SIG-M5 treated with dmso at 0.1 percent for 504 hours (cell line): ENCODE results near the gene TNRC6C.
A peak's percentile ranks its signal among the peaks of the same experiment; 100 is the strongest.
"Not testable (repeated sequence)": the region's sequence is repeated elsewhere in the genome, so short reads cannot be mapped to it uniquely, and the experiment has no call there.

Experiments
- DNase-seq: peaks from one replicate; lab custom pipeline; 2025; ENCODE audit not compliant: unreplicated experiment; lab: John Stamatoyannopoulos, UW

Gene TNRC6C

DNA sequence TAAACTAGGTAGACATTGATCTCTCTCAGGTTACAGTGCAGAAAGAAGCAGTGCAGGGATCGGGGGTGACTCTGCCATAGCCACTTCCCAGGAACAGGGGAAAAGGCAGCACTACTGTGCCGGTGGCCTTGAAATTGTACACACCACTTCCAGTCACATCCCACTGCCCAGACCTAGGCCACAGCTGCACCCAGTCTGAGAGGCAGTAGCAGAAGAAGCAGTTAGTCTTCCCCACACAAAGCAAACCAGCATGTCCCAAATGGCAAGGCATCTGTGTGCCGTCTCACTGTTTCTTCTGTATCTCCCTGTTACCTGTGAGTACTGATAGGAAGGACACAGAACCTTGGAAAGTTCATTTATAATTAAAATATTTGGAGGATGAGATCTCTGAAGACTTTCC lies 123.0 kb downstream of the TNRC6C start:
- no peak for DNase-seq

GRCh38 chr17:78082355-78082872 lies 123.9 kb downstream of the TNRC6C start:
- not testable (repeated sequence) for DNase-seq

- DNase-seq = no peak
These were observed 124.5 kb downstream of the TNRC6C start for GRCh38 chr17:78082988-78083387.

DNA sequence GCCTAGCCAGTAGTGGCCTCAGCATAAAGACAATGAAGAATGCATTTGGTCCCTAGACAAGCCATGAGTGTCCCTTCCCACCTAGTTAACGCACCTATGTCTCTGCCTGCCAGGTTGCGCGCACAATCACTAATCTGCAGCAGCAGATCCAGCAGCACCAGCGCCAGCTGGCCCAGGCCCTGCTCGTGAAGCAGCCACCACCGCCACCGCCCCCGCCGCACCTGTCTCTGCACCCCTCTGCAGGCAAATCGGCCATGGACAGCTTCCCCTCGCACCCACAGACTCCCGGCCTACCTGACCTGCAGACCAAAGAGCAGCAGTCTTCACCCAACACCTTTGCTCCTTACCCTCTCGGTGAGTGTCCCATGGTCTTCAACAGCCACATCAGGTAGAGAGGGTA lies 128.2 kb downstream of the TNRC6C start:
- DNase-seq = no peak

DNA sequence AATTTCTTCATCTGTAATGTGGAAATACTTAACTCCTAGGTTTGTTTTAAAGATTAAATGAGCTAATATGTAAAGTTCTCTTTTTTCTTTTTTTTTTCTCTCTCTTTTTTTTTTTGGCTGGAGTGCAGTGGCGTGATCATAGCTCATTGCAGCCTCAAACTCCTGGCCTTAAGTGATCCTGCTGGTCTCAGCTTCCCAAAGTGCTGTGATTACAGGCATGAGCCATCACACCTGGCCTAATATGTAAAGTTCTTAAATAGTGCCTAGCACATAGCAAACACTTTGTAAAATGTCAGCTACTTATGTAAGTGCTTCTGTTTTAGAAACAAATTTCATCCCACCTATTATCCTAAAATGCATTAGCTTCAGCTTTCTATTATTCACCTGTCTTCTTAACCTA lies 130.0 kb downstream of the TNRC6C start:
- no peak for DNase-seq

- DNase-seq = peak; percentile 7
These were observed 131.2 kb downstream of the TNRC6C start for GRCh38 chr17:78089576-78090281.

- DNase-seq = no peak
These were observed 134.4 kb downstream of the TNRC6C start for GRCh38 chr17:78092794-78093324.

GRCh38 chr17:78095035-78095434 lies 136.5 kb downstream of the TNRC6C start:
- DNase-seq = no peak

DNA sequence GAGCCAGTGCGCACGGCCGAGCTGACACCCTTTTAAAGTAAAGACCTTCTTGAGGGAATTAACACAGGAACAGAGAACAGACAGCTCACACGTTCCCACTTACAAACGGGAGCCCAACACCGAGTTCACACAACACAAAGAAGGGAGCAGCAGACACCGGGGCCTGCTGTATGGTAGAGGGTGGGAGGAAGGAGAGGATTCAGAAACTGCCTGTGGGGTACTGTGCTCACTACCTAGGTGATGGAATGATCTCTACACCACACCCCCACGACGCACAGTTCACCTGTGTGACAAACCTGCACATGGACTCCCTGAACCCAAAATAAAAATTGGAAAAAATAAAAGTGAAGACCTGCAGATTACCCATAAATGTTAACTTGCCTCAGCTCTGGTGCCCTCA lies 137.6 kb downstream of the TNRC6C start:
- no peak for DNase-seq

- no peak for DNase-seq
These were observed 142.6 kb downstream of the TNRC6C start for GRCh38 chr17:78101112-78101511.

DNA sequence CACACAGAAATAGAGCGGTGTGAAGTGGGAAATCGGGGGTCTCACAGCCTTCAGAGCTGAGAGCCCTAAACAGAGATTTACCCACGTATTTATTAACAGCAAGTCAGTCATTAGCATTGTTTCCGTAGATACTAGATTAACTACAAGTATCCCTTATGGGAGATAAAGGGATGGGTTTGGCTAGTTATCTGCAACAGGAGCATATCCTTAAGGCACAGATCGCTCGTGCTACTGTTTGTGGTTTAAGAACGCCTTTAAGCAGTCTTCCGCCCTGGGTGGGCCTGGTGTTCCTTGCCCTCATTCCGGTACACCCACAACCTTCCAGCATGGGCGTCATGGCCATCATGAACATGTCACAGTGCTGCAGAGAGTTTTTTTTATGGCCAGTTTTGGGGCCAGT lies 143.0 kb downstream of the TNRC6C start:
- no peak for DNase-seq

GRCh38 chr17:78103311-78103710 lies 144.8 kb downstream of the TNRC6C start:
- no peak for DNase-seq

DNA sequence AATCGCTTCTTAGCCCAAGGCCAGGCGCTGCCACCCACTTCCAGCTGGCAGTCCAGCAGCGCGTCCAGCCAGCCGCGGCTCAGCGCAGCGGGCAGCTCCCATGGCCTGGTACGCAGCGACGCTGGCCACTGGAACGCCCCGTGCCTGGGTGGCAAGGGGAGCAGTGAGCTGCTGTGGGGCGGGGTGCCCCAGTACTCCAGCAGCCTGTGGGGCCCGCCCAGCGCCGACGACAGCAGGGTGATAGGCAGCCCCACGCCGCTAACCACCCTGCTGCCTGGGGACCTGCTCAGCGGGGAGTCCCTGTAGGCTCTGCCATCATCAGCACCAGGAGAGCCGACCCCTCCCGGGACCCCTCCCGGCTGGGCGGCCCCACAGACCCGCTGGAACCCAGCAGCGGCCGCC lies 146.0 kb downstream of the TNRC6C start:
- no peak for DNase-seq

DNA sequence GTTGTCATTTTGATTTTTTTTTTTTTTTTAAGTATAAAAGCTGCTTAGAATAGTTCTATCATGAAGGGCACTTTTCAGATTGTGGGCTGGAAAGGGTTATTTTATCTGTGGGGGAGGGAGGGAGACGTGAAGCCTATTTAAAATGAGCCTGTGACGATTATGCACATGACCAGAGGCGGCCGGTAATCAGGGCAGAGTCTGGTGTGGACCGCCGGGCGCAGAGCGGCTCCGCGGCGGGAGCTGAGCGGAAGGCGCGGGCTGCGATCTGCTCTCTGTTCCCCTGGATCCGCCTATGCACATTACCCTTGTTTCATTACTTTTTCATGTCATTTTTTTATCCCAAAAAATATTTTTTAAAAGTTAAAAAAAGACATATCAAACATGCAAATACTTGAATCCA lies 146.6 kb downstream of the TNRC6C start:
- no peak for DNase-seq

DNA sequence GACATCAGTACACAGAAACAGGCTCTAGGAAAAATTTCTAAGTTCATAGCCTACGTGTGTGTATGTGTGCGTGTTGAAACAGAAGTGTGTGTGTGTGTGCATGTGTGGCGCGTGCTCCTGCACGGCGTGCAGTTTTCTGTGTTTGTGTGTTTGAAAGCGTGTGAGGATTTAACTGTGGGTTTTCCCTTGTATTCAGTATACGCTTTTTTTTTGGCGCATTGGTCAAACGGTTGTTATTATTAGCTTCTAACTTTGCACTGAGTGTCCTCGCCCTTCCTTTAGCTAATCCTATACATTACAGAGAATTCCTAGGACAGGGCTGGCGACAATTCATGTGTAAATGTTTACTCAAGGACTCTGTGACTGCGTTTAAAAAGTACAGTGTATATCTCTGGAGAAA lies 147.0 kb downstream of the TNRC6C start:
- no peak for DNase-seq

GRCh38 chr17:78106211-78106610 lies 147.7 kb downstream of the TNRC6C start:
- DNase-seq = no peak

DNA sequence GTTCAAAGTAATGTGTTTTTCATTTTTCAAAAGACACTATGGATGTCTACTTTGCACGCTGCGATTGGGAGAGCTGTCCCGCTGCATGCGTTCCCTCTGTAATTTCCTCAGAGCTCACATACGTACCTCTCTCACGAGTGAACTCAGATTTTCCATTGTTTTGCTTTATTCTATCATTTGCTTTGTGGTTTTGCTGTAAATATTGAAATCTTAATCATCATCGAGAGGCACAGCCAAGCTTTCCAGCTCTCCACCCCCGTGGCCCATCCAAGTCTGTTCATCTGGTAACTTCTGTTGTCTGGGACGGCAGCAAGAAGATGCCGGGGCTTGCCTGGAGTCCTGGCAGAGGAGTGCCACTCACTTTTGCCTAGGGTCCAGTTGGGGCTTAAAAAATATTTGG lies 149.0 kb downstream of the TNRC6C start:
- DNase-seq = no peak

DNA sequence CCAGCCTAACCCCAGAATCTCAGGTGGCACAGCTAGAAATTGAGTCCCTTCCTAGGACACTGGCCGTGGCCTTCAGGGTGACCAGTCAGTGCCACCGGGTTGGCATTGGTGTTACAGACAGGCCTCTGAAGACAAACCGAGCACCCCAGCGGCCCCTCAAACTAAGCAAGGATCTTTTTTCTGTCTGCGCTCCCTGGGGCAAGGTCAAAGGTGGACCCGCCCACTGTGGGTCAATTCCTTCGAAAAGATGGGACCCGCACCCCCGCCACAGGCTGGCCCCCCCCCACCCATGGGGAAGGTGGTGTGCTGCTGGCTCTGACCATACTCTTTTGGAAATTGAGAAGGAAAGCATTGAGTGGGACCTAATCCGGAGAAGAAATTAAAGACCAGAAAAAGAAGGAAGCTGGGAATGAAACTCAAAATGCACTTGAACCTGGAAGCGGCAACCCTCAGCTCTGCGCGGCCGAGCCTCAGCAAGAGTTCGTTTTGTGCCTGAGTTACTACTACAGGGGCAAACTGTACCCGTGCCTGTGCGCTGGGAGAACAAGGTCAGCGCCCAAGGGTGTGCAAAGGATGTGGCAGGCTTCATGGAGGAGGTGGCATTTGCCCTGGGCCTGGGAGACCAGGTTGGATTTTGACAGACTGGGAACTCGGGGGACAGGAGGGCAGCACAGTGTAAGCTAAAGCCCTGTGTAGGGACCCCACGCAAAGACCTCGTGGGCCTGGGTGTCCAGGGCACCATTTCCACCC lies 149.6 kb downstream of the TNRC6C start:
- no peak for DNase-seq

DNA sequence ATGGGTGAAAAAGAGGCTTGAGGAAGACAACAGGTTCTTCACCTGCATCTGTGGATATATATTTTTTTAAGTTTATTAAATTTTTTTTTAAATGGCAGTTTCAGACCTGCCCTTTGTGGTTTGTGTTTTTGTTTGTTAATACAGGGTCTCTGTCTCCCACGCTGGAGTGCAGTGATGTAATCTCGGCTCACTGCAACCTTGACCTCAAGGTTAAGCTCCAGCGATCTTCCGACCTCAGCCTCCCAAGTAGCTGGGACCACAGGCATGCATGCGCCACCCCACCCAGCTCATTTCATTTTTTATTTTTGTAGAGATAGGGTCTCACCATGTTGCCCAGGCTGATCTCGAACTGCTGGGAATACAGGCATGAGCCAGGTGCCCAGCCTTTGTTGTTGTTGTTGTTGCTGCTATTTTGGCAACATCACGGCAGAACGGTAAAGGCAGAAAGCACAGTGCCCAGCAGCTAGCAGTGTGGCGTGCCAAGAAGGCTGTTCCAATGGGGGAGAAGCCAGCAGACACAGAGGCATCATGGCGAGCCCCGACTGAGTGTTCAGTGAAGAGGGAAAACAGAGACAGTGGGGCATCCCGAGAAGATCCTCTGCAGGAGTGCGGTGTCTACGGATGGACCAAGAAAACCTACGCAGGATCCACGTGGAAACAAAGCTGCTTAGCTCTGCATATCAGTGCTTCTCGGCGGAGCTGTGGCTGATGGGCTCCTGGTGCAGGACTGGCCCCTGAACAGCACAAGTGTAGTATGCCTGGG lies 150.4 kb downstream of the TNRC6C start:
- no peak for DNase-seq

DNA sequence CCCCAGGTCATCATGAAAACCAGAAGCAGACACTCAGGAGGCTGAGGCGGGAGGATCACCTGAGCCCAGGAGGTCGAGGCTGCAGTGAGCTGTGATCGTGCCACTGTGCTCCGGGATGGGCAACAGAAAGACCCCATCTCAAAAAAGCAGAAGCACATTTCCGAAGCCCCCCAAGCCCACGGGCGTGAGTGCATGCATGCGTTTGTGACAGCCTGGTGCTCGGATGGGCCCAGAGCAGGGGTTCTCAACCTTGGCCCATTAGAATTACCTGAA lies 150.9 kb downstream of the TNRC6C start:
- DNase-seq = no peak

DNA sequence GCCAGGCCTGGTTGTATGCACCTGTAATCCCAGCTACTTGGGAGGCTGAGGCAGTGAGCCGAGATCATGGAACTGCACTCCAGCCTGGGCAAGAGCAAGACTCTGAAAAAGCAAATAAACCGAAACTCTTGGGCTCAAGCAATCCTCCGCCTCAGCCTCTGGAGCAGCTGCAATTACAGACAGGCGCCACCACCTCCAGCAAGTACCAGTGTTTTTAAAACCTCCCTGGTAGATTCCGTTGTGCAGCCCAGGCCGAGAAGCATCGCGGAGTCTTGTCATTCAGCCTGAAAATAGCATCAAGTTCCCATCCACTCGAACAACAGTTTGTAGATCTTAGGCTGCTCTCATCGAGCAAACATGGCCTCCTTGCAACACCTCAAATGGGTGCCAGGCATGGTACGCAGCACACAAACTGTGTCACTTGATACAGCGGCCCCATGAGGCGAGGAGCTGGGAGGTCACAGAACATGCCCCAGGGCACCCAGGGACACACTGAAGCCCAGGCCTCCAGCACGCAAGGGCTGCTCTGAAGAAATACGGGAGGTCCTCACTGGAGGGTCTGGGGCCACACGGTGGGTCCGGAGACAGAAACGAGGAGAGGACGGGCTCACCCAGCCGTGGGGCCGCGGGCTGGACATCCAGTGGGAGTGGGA lies 152.0 kb downstream of the TNRC6C start:
- DNase-seq = no peak
